Fibroblast of the aortic adventitia (primary cell): ENCODE measurements around the gene RUNX1. TPM values are rescaled to one million over a fixed set of nuclear protein-coding genes. Genes with fewer than 3 reads are reported as not detected.
"Not testable (repeated sequence)": the region's sequence is repeated elsewhere in the genome, so short reads cannot be mapped to it uniquely, and the experiment has no call there.

Experiments
- DNase-seq: peaks from one replicate; pipeline ENCODE4 v3.0.0-alpha.2; 2010; ENCODE audit warnings: low read depth
- H3K4me3 ChIP-seq: 2 replicates; pipeline ENCODE4 v1.5.1; 2011; ENCODE audit warnings: low read depth, mild to moderate bottlenecking, control low read depth, low read length, moderate library complexity
- CTCF ChIP-seq: IDR thresholded peaks from 2 replicates; pipeline ENCODE4 v1.5.1; 2011; ENCODE audit warnings: mild to moderate bottlenecking, low read length, control low read depth, inconsistent platforms; ENCODE audit not compliant: insufficient read depth
- total RNA-seq: library from RNA; depleted of rRNA; stranded (reverse); fragments of >200 nt; gene quantifications from 2 replicates; pipeline ENCODE4 v1.2.3, GENCODE V29; 2012; ENCODE audit warnings: low replicate concordance

RUNX1 gene
- total RNA-seq, 1 donor = 28.0 TPM

- TF ChIP-seq CTCF = no peak
- no peak for DNase-seq
- H3K4me3 ChIP-seq = no peak overlapping the region
Observed at GRCh38 chr21:34806423-34806822, 242.7 kb downstream of the RUNX1 start.

- DNase-seq = no peak
- no peak for TF ChIP-seq CTCF
Observed at GRCh38 chr21:34805157-34805556, 243.9 kb downstream of the RUNX1 start.

GRCh38 chr21:34804584-34804983, 244.5 kb downstream of the RUNX1 start:
- not testable (repeated sequence) for H3K4me3 ChIP-seq, DNase-seq

More at GRCh38 chr21:34805157-34805556, 243.9 kb downstream of the RUNX1 start:
- H3K4me3 ChIP-seq = no peak overlapping the region

- H3K4me3 ChIP-seq = no peak overlapping the region
- no peak for TF ChIP-seq CTCF
- no peak for DNase-seq
Observed at GRCh38 chr21:34803782-34804370, 245.2 kb downstream of the RUNX1 start.

GRCh38 chr21:34802180-34802899, 246.8 kb downstream of the RUNX1 start:
- TF ChIP-seq CTCF = no peak
- no peak overlapping the region for H3K4me3 ChIP-seq
- DNase-seq = no peak

- DNase-seq = no peak
- no peak for TF ChIP-seq CTCF
- no peak overlapping the region for H3K4me3 ChIP-seq
Observed at GRCh38 chr21:34801519-34802132, 247.5 kb downstream of the RUNX1 start.

GRCh38 chr21:34800797-34801518, 248.1 kb downstream of the RUNX1 start:
- no peak for TF ChIP-seq CTCF
- peak; percentile 38 for DNase-seq
- H3K4me3 ChIP-seq = no peak overlapping the region
